ENCODE data around the gene OSCAR.

OSCAR gene

GRCh38 chr19:54127688-54128440 lies 27.3 kb upstream of the OSCAR start:
- no peak for TF ChIP-seq Cebpa-rat (IDR thresholded peaks at IDR 0.05)
- H3K4me3 ChIP-seq = no peak overlapping the region
- H3K36me3 ChIP-seq = peaks cover 99% of the 10 kb centered on the region
- no peak overlapping the region for H3K4me2 ChIP-seq
- 0 out of 2 replicates have a peak, but pooled peaks cover 7% of the 10 kb centered on the region for H4K20me1 ChIP-seq
- no peaks in the 10 kb centered on the region for H3K9me3 ChIP-seq
- H3K9ac ChIP-seq = no peak overlapping the region
- H3K27me3 ChIP-seq = no peaks in the 10 kb centered on the region
- no peak overlapping the region for H3K27ac ChIP-seq
- no peaks in the 10 kb centered on the region for H3K4me1 ChIP-seq

- no peaks in the 10 kb centered on the region for H3K9me3 ChIP-seq
- no peaks in the 10 kb centered on the region for H3K27me3 ChIP-seq
- H3K4me3 ChIP-seq = no peak overlapping the region
- no peak overlapping the region for H3K4me2 ChIP-seq
- TF ChIP-seq Cebpa-rat (IDR thresholded peaks at IDR 0.05) = no peak
- peaks cover 99% of the 10 kb centered on the region for H3K36me3 ChIP-seq
- H3K4me1 ChIP-seq = no peaks in the 10 kb centered on the region
- no peak overlapping the region for H3K27ac ChIP-seq
- H3K9ac ChIP-seq = no peak overlapping the region
- H4K20me1 ChIP-seq = no peaks in the 10 kb centered on the region
These were observed 25.1 kb upstream of the OSCAR start for GRCh38 chr19:54125713-54126112.

GRCh38 chr19:54124393-54124792 lies 23.8 kb upstream of the OSCAR start:
- peaks cover 100% of the 10 kb centered on the region for H3K36me3 ChIP-seq
- H3K9me3 ChIP-seq = no peaks in the 10 kb centered on the region
- H4K20me1 ChIP-seq = no peaks in the 10 kb centered on the region
- H3K9ac ChIP-seq = no peak overlapping the region
- no peak overlapping the region for H3K4me2 ChIP-seq
- no peaks in the 10 kb centered on the region for H3K27me3 ChIP-seq
- no peak overlapping the region for H3K4me3 ChIP-seq
- H3K27ac ChIP-seq = no peak overlapping the region
- H3K4me1 ChIP-seq = no peaks in the 10 kb centered on the region
- no peak for TF ChIP-seq Cebpa-rat (IDR thresholded peaks at IDR 0.05)

GRCh38 chr19:54123682-54124081 lies 23.1 kb upstream of the OSCAR start:
- no peaks in the 10 kb centered on the region for H3K9me3 ChIP-seq
- H3K4me2 ChIP-seq = no peak overlapping the region
- H3K27me3 ChIP-seq = no peaks in the 10 kb centered on the region
- H3K36me3 ChIP-seq = peaks cover 100% of the 10 kb centered on the region
- no peak for TF ChIP-seq Cebpa-rat (IDR thresholded peaks at IDR 0.05)
- H3K27ac ChIP-seq = no peak overlapping the region
- no peaks in the 10 kb centered on the region for H4K20me1 ChIP-seq
- no peaks in the 10 kb centered on the region for H3K4me1 ChIP-seq
- no peak overlapping the region for H3K4me3 ChIP-seq
- H3K9ac ChIP-seq = no peak overlapping the region

GRCh38 chr19:54121259-54121658 lies 20.7 kb upstream of the OSCAR start:
- no peak for TF ChIP-seq Cebpa-rat (IDR thresholded peaks at IDR 0.05)
- no peak overlapping the region for H3K4me3 ChIP-seq
- peaks cover 11% of the 10 kb centered on the region for H3K4me1 ChIP-seq
- H3K9me3 ChIP-seq = no peaks in the 10 kb centered on the region
- H3K27ac ChIP-seq = no peak overlapping the region
- 0 out of 2 replicates have a peak, but pooled peaks cover 14% of the 10 kb centered on the region for H4K20me1 ChIP-seq
- H3K36me3 ChIP-seq = peaks cover 86% of the 10 kb centered on the region
- H3K9ac ChIP-seq = no peak overlapping the region
- H3K4me2 ChIP-seq = no peak overlapping the region
- H3K27me3 ChIP-seq = no peaks in the 10 kb centered on the region

GRCh38 chr19:54115109-54116063 lies 14.8 kb upstream of the OSCAR start, which contains the start of the genes PRPF31 and TFPT:
Gene PRPF31 (plus strand): TSS chr19:54115754. CDS start chr19:54118279, 2,525 bp downstream.
Gene TFPT (minus strand): TSS chr19:54115657. CDS start chr19:54115269, 388 bp downstream.
- Histone ChIP-seq H3K4me3 (peak within 1 kb of the TSS; percentile 94), H3K4me1 (peaks cover 24% of the 10 kb centered on the region), H3K4me2 (peak within 1 kb of the TSS; percentile 94), H3K27me3 (no peaks in the 10 kb centered on the region), H3K9ac (peak within 1 kb of the TSS; percentile 90), H4K20me1 (peaks cover 30% of the 10 kb centered on the region), H3K27ac (peak within 1 kb of the TSS; percentile 91), H3K9me3 (no peaks in the 10 kb centered on the region), H3K36me3 (peaks cover 61% of the 10 kb centered on the region)
- TF ChIP-seq Cebpa-rat (IDR thresholded peaks at IDR 0.05) = no peak

- Histone ChIP-seq H3K9me3 (no peaks in the 10 kb centered on the region), H3K4me3 (peak overlapping the region; percentile 94), H3K4me1 (peaks cover 24% of the 10 kb centered on the region), H4K20me1 (peaks cover 38% of the 10 kb centered on the region), H3K27ac (peak overlapping the region; percentile 91), H3K4me2 (peak overlapping the region; percentile 94), H3K36me3 (peaks cover 61% of the 10 kb centered on the region), H3K9ac (peak overlapping the region; percentile 90), H3K27me3 (no peaks in the 10 kb centered on the region)
- TF ChIP-seq Cebpa-rat (IDR thresholded peaks at IDR 0.05) = no peak
These were observed 13.9 kb upstream of the OSCAR start for GRCh38 chr19:54114340-54115108.

GRCh38 chr19:54109651-54110050 lies 9.0 kb upstream of the OSCAR start:
- no peaks in the 10 kb centered on the region for H3K9me3 ChIP-seq
- H4K20me1 ChIP-seq = peaks cover 54% of the 10 kb centered on the region
- no peak for TF ChIP-seq Cebpa-rat (IDR thresholded peaks at IDR 0.05)
- no peaks in the 10 kb centered on the region for H3K27me3 ChIP-seq
- no peak overlapping the region for H3K9ac ChIP-seq
- H3K4me1 ChIP-seq = peaks cover 11% of the 10 kb centered on the region
- peaks cover 87% of the 10 kb centered on the region for H3K36me3 ChIP-seq
- no peak overlapping the region for H3K4me2 ChIP-seq
- H3K4me3 ChIP-seq = no peak overlapping the region
- no peak overlapping the region for H3K27ac ChIP-seq

GRCh38 chr19:54108496-54108895 lies 7.9 kb upstream of the OSCAR start:
- H3K36me3 ChIP-seq = peaks cover 84% of the 10 kb centered on the region

More at GRCh38 chr19:54108496-54108895, 7.9 kb upstream of the OSCAR start:
- Histone ChIP-seq H3K4me3 (no peak overlapping the region), H3K4me2 (no peak overlapping the region), H3K9me3 (no peaks in the 10 kb centered on the region), H3K27me3 (no peaks in the 10 kb centered on the region), H3K27ac (no peak overlapping the region), H3K4me1 (peaks cover 12% of the 10 kb centered on the region), H4K20me1 (peaks cover 47% of the 10 kb centered on the region), H3K9ac (no peak overlapping the region)
- TF ChIP-seq Cebpa-rat (IDR thresholded peaks at IDR 0.05) = no peak
